ENCODE results near the gene TPRA1.
"Not testable (repeated sequence)": the region's sequence is repeated elsewhere in the genome, so short reads cannot be mapped to it uniquely, and the experiment has no call there.

Gene TPRA1

GRCh38 chr3:127535106-127535785 lies 55.3 kb downstream of the TPRA1 start:
- no peak for FAIRE-seq

- no peak for FAIRE-seq
Observed at GRCh38 chr3:127534564-127534963, 56.0 kb downstream of the TPRA1 start.

GRCh38 chr3:127534161-127534451 lies 56.4 kb downstream of the TPRA1 start:
- no peak for FAIRE-seq

- FAIRE-seq = no peak
Observed at GRCh38 chr3:127532561-127533203, 57.9 kb downstream of the TPRA1 start.

GRCh38 chr3:127531821-127532220 lies 58.7 kb downstream of the TPRA1 start:
- FAIRE-seq = no peak

- FAIRE-seq = not testable (repeated sequence)
Observed at GRCh38 chr3:127530863-127531262, 59.7 kb downstream of the TPRA1 start.

- FAIRE-seq = no peak
Observed at GRCh38 chr3:127529346-127530188, 61.0 kb downstream of the TPRA1 start.

GRCh38 chr3:127525373-127525772 lies 65.2 kb downstream of the TPRA1 start:
- no peak for FAIRE-seq

GRCh38 chr3:127524296-127524896 lies 66.1 kb downstream of the TPRA1 start:
- no peak for FAIRE-seq
